ENCODE data around the gene NKX6-2. TPM values are rescaled to one million over a fixed set of nuclear protein-coding genes. Genes with fewer than 3 reads are reported as not detected.
"Not testable (repeated sequence)": the region's sequence is repeated elsewhere in the genome, so short reads cannot be mapped to it uniquely, and the experiment has no call there.

The NKX6-2 gene
- total RNA-seq, 6 experiments from 2014 or later: not detected

GRCh38 chr10:132799865-132800264 is 13.9 kb upstream of the NKX6-2 start:
- Mint-ChIP-seq H3K4me1 (ENCODE audit: low read depth) (no peaks in the 10 kb centered on the region), H3K27me3 (ENCODE audit: insufficient read depth) (peaks cover 7% of the 10 kb centered on the region; the same call in 1 of the 2 replicates), H3K9me3 (peaks cover 4% of the 10 kb centered on the region; the same call in 1 of the 2 replicates), H3K4me3 (no peak overlapping the region), H3K36me3 (ENCODE audit: low read depth) (no peaks in the 10 kb centered on the region), H3K27ac (no peak overlapping the region)
- DNase-seq: no peak
- no peak for TF ChIP-seq CTCF (IDR thresholded peaks at IDR 0.05)

GRCh38 chr10:132798876-132799275 is 12.9 kb upstream of the NKX6-2 start:
- no peak for TF ChIP-seq CTCF (IDR thresholded peaks at IDR 0.05)
- H3K27ac Mint-ChIP-seq: no peak overlapping the region
- no peak overlapping the region for H3K4me3 Mint-ChIP-seq

GRCh38 chr10:132798403-132798802 is 12.5 kb upstream of the NKX6-2 start:
- no peak for TF ChIP-seq CTCF (IDR thresholded peaks at IDR 0.05)
- peaks cover 4% of the 10 kb centered on the region; the same call in 1 of the 2 replicates for H3K9me3 Mint-ChIP-seq
- no peaks in the 10 kb centered on the region for H3K4me1 Mint-ChIP-seq (ENCODE audit: low read depth)
- H3K27ac Mint-ChIP-seq: no peak overlapping the region
- no peak overlapping the region for H3K4me3 Mint-ChIP-seq
- DNase-seq: no peak
- H3K27me3 Mint-ChIP-seq (ENCODE audit: insufficient read depth): peaks cover 5% of the 10 kb centered on the region; the same call in 1 of the 2 replicates
- no peaks in the 10 kb centered on the region for H3K36me3 Mint-ChIP-seq (ENCODE audit: low read depth)

More at GRCh38 chr10:132798876-132799275, 12.9 kb upstream of the NKX6-2 start:
- H3K4me1 Mint-ChIP-seq (ENCODE audit: low read depth): no peaks in the 10 kb centered on the region
- H3K9me3 Mint-ChIP-seq: peaks cover 4% of the 10 kb centered on the region; the same call in 1 of the 2 replicates
- no peaks in the 10 kb centered on the region for H3K36me3 Mint-ChIP-seq (ENCODE audit: low read depth)
- DNase-seq: no peak
- H3K27me3 Mint-ChIP-seq (ENCODE audit: insufficient read depth): peaks cover 5% of the 10 kb centered on the region; the same call in 1 of the 2 replicates

DNA sequence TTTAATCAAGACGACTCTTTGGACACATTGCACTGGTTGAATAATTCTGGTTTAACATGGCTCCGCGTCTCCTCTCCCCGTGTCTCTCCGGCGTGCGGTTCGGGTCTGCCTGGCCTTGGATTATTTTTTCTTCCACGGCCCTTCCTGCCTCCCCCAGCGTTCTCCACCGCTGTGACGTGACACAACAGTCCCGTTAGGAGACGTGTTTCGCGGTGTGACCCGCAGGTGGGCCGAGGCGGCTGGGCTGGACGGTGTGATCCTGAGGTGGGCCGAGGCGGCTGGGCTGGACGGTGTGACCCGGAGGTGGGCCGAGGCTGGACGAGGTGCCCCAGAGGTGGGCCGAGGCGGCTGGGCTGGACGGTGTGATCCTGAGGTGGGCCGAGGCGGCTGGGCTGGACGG is 12.0 kb upstream of the NKX6-2 start:
- H3K27ac Mint-ChIP-seq; H3K9me3 Mint-ChIP-seq; H3K27me3 Mint-ChIP-seq (ENCODE audit: insufficient read depth); H3K4me3 Mint-ChIP-seq; H3K36me3 Mint-ChIP-seq (ENCODE audit: low read depth); H3K4me1 Mint-ChIP-seq (ENCODE audit: low read depth); DNase-seq: not testable (repeated sequence)

DNA sequence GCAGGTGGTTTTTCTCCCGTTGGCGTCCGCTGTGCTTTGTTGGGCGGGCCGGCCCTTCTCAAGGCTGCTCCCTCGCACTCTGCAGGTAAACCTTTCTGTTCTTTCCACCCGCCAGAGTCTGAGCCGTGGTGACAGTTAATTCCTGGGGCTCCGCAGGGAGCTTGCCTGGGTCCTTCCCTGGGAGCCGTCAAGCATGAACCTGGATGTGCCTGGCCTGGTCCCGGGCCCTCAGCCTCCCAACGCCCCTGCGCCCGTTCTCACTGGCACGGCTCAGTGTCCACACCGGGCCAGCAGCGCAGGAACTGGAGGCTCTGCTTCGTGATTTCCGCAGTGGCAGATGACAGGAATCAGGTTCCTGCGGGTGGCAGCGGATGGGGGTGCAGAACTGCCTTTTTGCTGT is 10.9 kb upstream of the NKX6-2 start:
- H3K4me1 Mint-ChIP-seq (ENCODE audit: low read depth): no peaks in the 10 kb centered on the region
- H3K9me3 Mint-ChIP-seq: peaks cover under 1% of the 10 kb centered on the region; the same call in 1 of the 2 replicates
- DNase-seq: no peak
- peaks cover under 1% of the 10 kb centered on the region for H3K27me3 Mint-ChIP-seq (ENCODE audit: insufficient read depth)
- no peak for TF ChIP-seq CTCF (IDR thresholded peaks at IDR 0.05)
- no peak overlapping the region for H3K4me3 Mint-ChIP-seq
- H3K36me3 Mint-ChIP-seq (ENCODE audit: low read depth): no peaks in the 10 kb centered on the region
- H3K27ac Mint-ChIP-seq: no peak overlapping the region

- H3K4me3 Mint-ChIP-seq: no peak overlapping the region
- no peaks in the 10 kb centered on the region for H3K4me1 Mint-ChIP-seq (ENCODE audit: low read depth)
- peaks cover 5% of the 10 kb centered on the region for H3K27me3 Mint-ChIP-seq (ENCODE audit: insufficient read depth)
- no peak for DNase-seq
- no peak overlapping the region for H3K27ac Mint-ChIP-seq
- no peaks in the 10 kb centered on the region for H3K9me3 Mint-ChIP-seq
- peak; percentile 55 for TF ChIP-seq CTCF (IDR thresholded peaks at IDR 0.05)
- H3K36me3 Mint-ChIP-seq (ENCODE audit: low read depth): no peaks in the 10 kb centered on the region
These were observed 8.2 kb upstream of the NKX6-2 start for GRCh38 chr10:132793871-132794849.

Data from HFFc6 (cell line).